Thymus (tissue), 11 donors: ENCODE measurements around the gene SSR3. TPM values are rescaled to one million over a fixed set of nuclear protein-coding genes. Genes with fewer than 3 reads are reported as not detected.

ENCODE experiments used
- DNase-seq, 9 donors: peaks; one replicate each; pipeline ENCODE4 v3.0.0-alpha.2; 2013; ENCODE audit warnings: low spot score in 9 of 9, low read depth in 6 of 9, missing footprints in 1 of 9
- H3K27ac ChIP-seq, 2 donors: one replicate each; pipeline ENCODE4 v1.5.1; 2013; ENCODE audit warnings: control low read depth in 1 of 2, low read depth in 1 of 2, low read length in 1 of 2, mild to moderate bottlenecking in 1 of 2, moderate library complexity in 1 of 2
- H3K27me3 ChIP-seq, 2 donors: one replicate each; pipeline ENCODE4 v1.5.1; 2013; ENCODE audit warnings: low read length in 1 of 2; ENCODE audit not compliant: control insufficient read depth in 2 of 2, insufficient read depth in 1 of 2
- H3K36me3 ChIP-seq, 2 donors: one replicate each; pipeline ENCODE4 v1.5.1; 2013; ENCODE audit warnings: low read length in 1 of 2, mild to moderate bottlenecking in 1 of 2, moderate library complexity in 1 of 2; ENCODE audit not compliant: control insufficient read depth in 2 of 2, insufficient read depth in 2 of 2
- H3K4me1 ChIP-seq, 2 donors: one replicate each; pipeline ENCODE4 v1.5.1; 2013; ENCODE audit warnings: low read length in 2 of 2; ENCODE audit not compliant: control insufficient read depth in 2 of 2, insufficient read depth in 2 of 2
- H3K4me3 ChIP-seq, 2 donors: one replicate each; pipeline ENCODE4 v1.5.1; 2013; ENCODE audit warnings: low read length in 2 of 2, control low read depth in 1 of 2, mild to moderate bottlenecking in 1 of 2
- H3K9me3 ChIP-seq, 2 donors: one replicate each; pipeline ENCODE4 v1.5.1; 2013; ENCODE audit warnings: low read length in 1 of 2, mild to moderate bottlenecking in 1 of 2; ENCODE audit not compliant: control insufficient read depth in 2 of 2, insufficient read depth in 1 of 2
- WGBS: extraction: QIAGEN DNeasy Blood & Tissue Kit; methylation state at CpG from one replicate; pipeline ENCODE4 v1.1.7; 2013; 5-methylcytosine and 5-hydroxymethylcytosine counted together
- polyA plus RNA-seq: library from polyadenylated mRNA; stranded (reverse); fragments of 200-250 nt; gene quantifications from one replicate; pipeline ENCODE4 v1.2.3, GENCODE V29; 2013
- total RNA-seq: library from RNA; stranded (reverse); fragments of 120-200 nt; gene quantifications from one replicate; pipeline ENCODE4 v1.2.4, GENCODE V29; 2013
- donor health status: healthy.

The SSR3 gene
- total and polyA plus RNA-seq, 2 donors = 79.1 to 83.6 TPM

- Histone ChIP-seq H3K9me3 (no peaks in the 10 kb centered on the region), H3K27me3 (no peaks in the 10 kb centered on the region), H3K36me3 (peaks cover 10 to 59% of the 10 kb centered on the region in 2 donors), H3K27ac (no peak overlapping the region), H3K4me1 (peaks cover under 1 to 3% of the 10 kb centered on the region in 2 donors), H3K4me3 (no peak overlapping the region)
- 86% methylated on average over 6 of the region's 6 CpGs for WGBS
- no peak for DNase-seq
Observed at GRCh38 chr3:156548902-156549301, 6.0 kb downstream of the SSR3 start.

- Histone ChIP-seq H3K27me3 (no peaks in the 10 kb centered on the region), H3K4me3 (no peak overlapping the region), H3K27ac (peak overlapping the region in 1 of 2 donors; percentile 22), H3K36me3 (peaks cover 10 to 66% of the 10 kb centered on the region in 2 donors), H3K4me1 (peaks cover 0 to 3% of the 10 kb centered on the region in 2 donors), H3K9me3 (no peaks in the 10 kb centered on the region)
- DNase-seq = no peak
- 97% methylated on average over 4 of the region's 4 CpGs for WGBS
Observed at GRCh38 chr3:156548041-156548687, 6.8 kb downstream of the SSR3 start.

- no peak for DNase-seq
- Histone ChIP-seq H3K4me1 (peaks cover 0 to 3% of the 10 kb centered on the region in 2 donors), H3K9me3 (no peaks in the 10 kb centered on the region), H3K27me3 (no peaks in the 10 kb centered on the region), H3K36me3 (peaks cover 10 to 71% of the 10 kb centered on the region in 2 donors), H3K4me3 (no peak overlapping the region), H3K27ac (no peak overlapping the region)
- 88% methylated on average over 2 of the region's 2 CpGs for WGBS
Observed at GRCh38 chr3:156547637-156548036, 7.3 kb downstream of the SSR3 start.

- Histone ChIP-seq H3K27ac (no peak overlapping the region), H3K27me3 (no peaks in the 10 kb centered on the region), H3K9me3 (no peaks in the 10 kb centered on the region), H3K4me3 (no peak overlapping the region), H3K36me3 (peaks cover 14 to 57% of the 10 kb centered on the region in 2 donors), H3K4me1 (no peaks in the 10 kb centered on the region)
- 97% methylated on average over 2 of the region's 2 CpGs for WGBS
- DNase-seq = no peak
Observed at GRCh38 chr3:156543043-156543555, 11.8 kb downstream of the SSR3 start.

- no peaks in the 10 kb centered on the region for H3K27me3 ChIP-seq
- no peak for DNase-seq
- no peak overlapping the region for H3K4me3 ChIP-seq
- no peaks in the 10 kb centered on the region for H3K4me1 ChIP-seq
- 94% methylated on average over 5 of the region's 5 CpGs for WGBS
- no peaks in the 10 kb centered on the region for H3K9me3 ChIP-seq
- H3K36me3 ChIP-seq = peaks cover 10 to 50% of the 10 kb centered on the region in 2 donors
- no peak overlapping the region for H3K27ac ChIP-seq
Observed at GRCh38 chr3:156542101-156543042, 12.5 kb downstream of the SSR3 start.

GRCh38 chr3:156539802-156540201 is 15.1 kb downstream of the SSR3 start:
- Histone ChIP-seq H3K4me1 (no peaks in the 10 kb centered on the region), H3K27me3 (no peaks in the 10 kb centered on the region), H3K9me3 (no peaks in the 10 kb centered on the region), H3K36me3 (peaks cover 4 to 36% of the 10 kb centered on the region in 2 donors), H3K27ac (no peak overlapping the region), H3K4me3 (no peak overlapping the region)
- 96% methylated on average over 1 of the region's 1 CpG for WGBS
- DNase-seq = no peak

- no peak for DNase-seq
- WGBS = 95% methylated on average over 2 of the region's 2 CpGs
- Histone ChIP-seq H3K4me3 (no peak overlapping the region), H3K4me1 (no peaks in the 10 kb centered on the region), H3K27me3 (no peaks in the 10 kb centered on the region), H3K36me3 (peaks cover 4 to 36% of the 10 kb centered on the region in 2 donors), H3K27ac (no peak overlapping the region), H3K9me3 (no peaks in the 10 kb centered on the region)
Observed at GRCh38 chr3:156539051-156539450, 15.9 kb downstream of the SSR3 start.

GRCh38 chr3:156536524-156537316 is 18.2 kb downstream of the SSR3 start:
- WGBS = 96% methylated on average over 6 of the region's 6 CpGs
- Histone ChIP-seq H3K4me3 (no peak overlapping the region), H3K27ac (no peak overlapping the region), H3K36me3 (peaks cover 0 to 16% of the 10 kb centered on the region in 2 donors), H3K9me3 (no peaks in the 10 kb centered on the region), H3K4me1 (no peaks in the 10 kb centered on the region), H3K27me3 (no peaks in the 10 kb centered on the region)
- DNase-seq = no peak
